ENCODE results near the gene OR5H15.
"Not testable (repeated sequence)": the region's sequence is repeated elsewhere in the genome, so short reads cannot be mapped to it uniquely, and the experiment has no call there.

Gene OR5H15

DNA sequence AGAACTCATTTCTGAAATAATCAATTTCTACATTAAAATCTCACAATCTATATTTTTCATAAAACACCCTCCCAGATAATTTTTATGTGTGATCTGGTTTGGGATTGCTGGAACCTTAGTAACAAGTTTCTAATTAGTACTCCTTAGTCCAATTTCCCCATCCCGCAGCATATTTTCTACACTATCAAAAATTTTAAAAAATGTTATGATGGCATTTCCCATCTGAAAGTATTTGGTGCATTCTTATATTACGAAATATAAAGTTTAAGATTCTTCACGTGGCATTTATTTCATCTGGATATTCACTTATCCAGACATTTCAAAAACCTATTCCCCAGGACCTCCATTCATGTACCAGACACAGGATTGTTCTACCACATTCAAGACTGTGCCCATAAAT, 17.7 kb upstream of the OR5H15 start:
- no peaks in the 10 kb centered on the region for H3K36me3 ChIP-seq (ENCODE audit: control insufficient read depth, insufficient read depth, low read length)
- no peak for DNase-seq (ENCODE audit: extremely low read depth, insufficient read length)
- no peak overlapping the region for H3K4me3 ChIP-seq (replicated peaks; ENCODE audit: low read depth, low read length)
- TF ChIP-seq, protein P1, sequence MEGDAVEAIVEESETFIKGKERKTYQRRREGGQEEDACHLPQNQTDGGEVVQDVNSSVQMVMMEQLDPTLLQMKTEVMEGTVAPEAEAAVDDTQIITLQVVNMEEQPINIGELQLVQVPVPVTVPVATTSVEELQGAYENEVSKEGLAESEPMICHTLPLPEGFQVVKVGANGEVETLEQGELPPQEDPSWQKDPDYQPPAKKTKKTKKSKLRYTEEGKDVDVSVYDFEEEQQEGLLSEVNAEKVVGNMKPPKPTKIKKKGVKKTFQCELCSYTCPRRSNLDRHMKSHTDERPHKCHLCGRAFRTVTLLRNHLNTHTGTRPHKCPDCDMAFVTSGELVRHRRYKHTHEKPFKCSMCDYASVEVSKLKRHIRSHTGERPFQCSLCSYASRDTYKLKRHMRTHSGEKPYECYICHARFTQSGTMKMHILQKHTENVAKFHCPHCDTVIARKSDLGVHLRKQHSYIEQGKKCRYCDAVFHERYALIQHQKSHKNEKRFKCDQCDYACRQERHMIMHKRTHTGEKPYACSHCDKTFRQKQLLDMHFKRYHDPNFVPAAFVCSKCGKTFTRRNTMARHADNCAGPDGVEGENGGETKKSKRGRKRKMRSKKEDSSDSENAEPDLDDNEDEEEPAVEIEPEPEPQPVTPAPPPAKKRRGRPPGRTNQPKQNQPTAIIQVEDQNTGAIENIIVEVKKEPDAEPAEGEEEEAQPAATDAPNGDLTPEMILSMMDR (IDR thresholded peaks at IDR 0.05; ENCODE audit: insufficient read depth, low read length, poor library complexity, severe bottlenecking) = no peak
- H3K27me3 ChIP-seq (replicated peaks; ENCODE audit: control insufficient read depth, insufficient read depth, low read length) = no peaks in the 10 kb centered on the region

- not testable (repeated sequence) for DNase-seq (ENCODE audit: extremely low read depth, insufficient read length); H3K36me3 ChIP-seq (ENCODE audit: control insufficient read depth, insufficient read depth, low read length); H3K27me3 ChIP-seq (replicated peaks; ENCODE audit: control insufficient read depth, insufficient read depth, low read length); H3K4me3 ChIP-seq (replicated peaks; ENCODE audit: low read depth, low read length)
Observed at GRCh38 chr3:98149456-98149855, 17.0 kb upstream of the OR5H15 start.

GRCh38 chr3:98151241-98151640, 15.3 kb upstream of the OR5H15 start:
- Histone ChIP-seq H3K4me3 (replicated peaks; ENCODE audit: low read depth, low read length) (no peak overlapping the region), H3K36me3 (ENCODE audit: control insufficient read depth, insufficient read depth, low read length) (no peaks in the 10 kb centered on the region), H3K27me3 (replicated peaks; ENCODE audit: control insufficient read depth, insufficient read depth, low read length) (no peaks in the 10 kb centered on the region)
- TF ChIP-seq, protein P1 (IDR thresholded peaks at IDR 0.05; ENCODE audit: insufficient read depth, low read length, poor library complexity, severe bottlenecking) = no peak
- no peak for DNase-seq (ENCODE audit: extremely low read depth, insufficient read length)

GRCh38 chr3:98171071-98171470, 4.6 kb downstream of the OR5H15 start:
- H3K36me3 ChIP-seq (ENCODE audit: control insufficient read depth, insufficient read depth, low read length) = no peaks in the 10 kb centered on the region
- H3K4me3 ChIP-seq (replicated peaks; ENCODE audit: low read depth, low read length) = no peak overlapping the region
- no peaks in the 10 kb centered on the region for H3K27me3 ChIP-seq (replicated peaks; ENCODE audit: control insufficient read depth, insufficient read depth, low read length)
- no peak for DNase-seq (ENCODE audit: extremely low read depth, insufficient read length)
- TF ChIP-seq, protein P1 (IDR thresholded peaks at IDR 0.05; ENCODE audit: insufficient read depth, low read length, poor library complexity, severe bottlenecking) = no peak

- H3K27me3 ChIP-seq (replicated peaks; ENCODE audit: control insufficient read depth, insufficient read depth, low read length) = no peaks in the 10 kb centered on the region
- TF ChIP-seq, protein P1 (IDR thresholded peaks at IDR 0.05; ENCODE audit: insufficient read depth, low read length, poor library complexity, severe bottlenecking) = no peak
- H3K4me3 ChIP-seq (replicated peaks; ENCODE audit: low read depth, low read length) = no peak overlapping the region
- DNase-seq (ENCODE audit: extremely low read depth, insufficient read length) = no peak
- H3K36me3 ChIP-seq (ENCODE audit: control insufficient read depth, insufficient read depth, low read length) = no peaks in the 10 kb centered on the region
Observed at GRCh38 chr3:98172621-98173020, 6.1 kb downstream of the OR5H15 start.

DNA sequence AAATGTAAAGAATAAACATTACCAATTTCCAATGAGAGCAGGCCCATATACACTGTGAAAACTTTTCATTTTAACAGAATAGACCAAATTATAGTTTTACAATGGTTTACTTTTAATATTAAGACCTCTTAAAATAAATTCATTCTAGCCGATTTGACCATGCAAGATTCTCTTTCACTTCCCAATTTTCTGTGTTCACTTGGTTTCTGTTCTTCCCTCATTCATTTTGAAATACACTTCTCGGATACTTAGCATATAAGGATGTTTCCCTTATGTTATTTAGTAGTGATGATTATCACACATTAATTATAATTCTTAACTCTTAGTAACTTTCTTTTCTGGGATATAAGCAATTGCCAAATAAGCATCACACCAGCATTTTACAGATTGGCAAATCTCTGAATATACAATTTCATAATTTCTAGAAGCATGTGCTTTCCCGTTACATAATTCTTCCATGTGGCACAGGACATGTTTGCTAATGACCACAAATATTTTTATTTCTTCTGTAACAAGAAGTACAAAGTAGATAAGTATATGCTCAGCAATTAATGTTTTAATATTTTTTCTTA, 13.9 kb downstream of the OR5H15 start:
- Histone ChIP-seq H3K27me3 (replicated peaks; ENCODE audit: control insufficient read depth, insufficient read depth, low read length) (no peaks in the 10 kb centered on the region), H3K4me3 (replicated peaks; ENCODE audit: low read depth, low read length) (no peak overlapping the region), H3K36me3 (ENCODE audit: control insufficient read depth, insufficient read depth, low read length) (no peaks in the 10 kb centered on the region)
- no peak for DNase-seq (ENCODE audit: extremely low read depth, insufficient read length)
- TF ChIP-seq, protein P1 (IDR thresholded peaks at IDR 0.05; ENCODE audit: insufficient read depth, low read length, poor library complexity, severe bottlenecking) = no peak

All from GM06990 (cell line).